ENCODE results near the gene TUT7. TPM values are rescaled to one million over a fixed set of nuclear protein-coding genes. Genes with fewer than 3 reads are reported as not detected.

The TUT7 gene
- total RNA-seq, 1 donor from 2014 or later = 24.5 TPM

- Mint-ChIP-seq H3K36me3 (ENCODE audit: insufficient read depth) (peaks cover 4% of the 10 kb centered on the region), H3K9me3 (ENCODE audit: low read depth) (no peaks in the 10 kb centered on the region), H3K27me3 (peaks cover 4% of the 10 kb centered on the region), H3K4me1 (ENCODE audit: low read depth) (peaks cover 14% of the 10 kb centered on the region), H3K4me3 (ENCODE audit: low read depth) (no peak overlapping the region), H3K27ac (no peak overlapping the region)
- no peak for DNase-seq (ENCODE audit: low spot score, unreplicated experiment)
- TF ChIP-seq CTCF (IDR thresholded peaks at IDR 0.05; ENCODE audit: unreplicated experiment) = no peak
These were observed 3.0 kb upstream of the TUT7 start for GRCh38 chr9:86356871-86357866.

GRCh38 chr9:86355814-86356213 is 1.6 kb upstream of the TUT7 start:
- DNase-seq (ENCODE audit: low spot score, unreplicated experiment) = no peak
- Mint-ChIP-seq H3K27ac (no peak overlapping the region), H3K27me3 (peaks cover 4% of the 10 kb centered on the region), H3K9me3 (ENCODE audit: low read depth) (no peaks in the 10 kb centered on the region), H3K4me3 (ENCODE audit: low read depth) (no peak overlapping the region), H3K36me3 (ENCODE audit: insufficient read depth) (peaks cover 6% of the 10 kb centered on the region), H3K4me1 (ENCODE audit: low read depth) (peaks cover 19% of the 10 kb centered on the region)
- no peak for TF ChIP-seq CTCF (IDR thresholded peaks at IDR 0.05; ENCODE audit: unreplicated experiment)

DNA sequence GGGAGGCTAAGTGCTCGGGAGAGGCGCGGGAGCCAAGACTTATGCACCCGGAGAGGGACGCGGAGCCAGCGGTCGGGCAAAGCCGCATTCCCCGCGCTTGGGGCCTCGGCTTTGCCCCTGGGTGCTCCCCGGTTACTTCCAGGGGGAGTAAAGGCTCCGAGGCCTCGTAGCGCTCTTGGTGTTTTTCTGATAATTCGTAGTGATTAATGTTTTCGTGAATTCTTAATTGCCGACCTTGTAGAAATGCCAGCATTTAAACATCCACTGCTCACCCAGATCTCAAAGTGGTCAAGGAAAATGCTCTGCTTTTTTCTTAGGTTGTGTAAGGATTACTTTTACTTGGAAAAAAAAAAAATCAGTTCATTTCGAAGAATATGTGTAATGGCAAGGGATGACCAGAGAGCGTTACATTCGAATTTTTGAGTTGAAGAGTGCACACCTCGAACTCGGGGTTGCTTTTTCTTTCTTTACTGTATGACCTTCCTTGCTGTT is 654 bp upstream of the TUT7 start:
- Mint-ChIP-seq H3K27ac (peak overlapping the region; percentile 91), H3K27me3 (peaks cover 4% of the 10 kb centered on the region), H3K36me3 (ENCODE audit: insufficient read depth) (peaks cover 6% of the 10 kb centered on the region), H3K9me3 (ENCODE audit: low read depth) (no peaks in the 10 kb centered on the region), H3K4me3 (ENCODE audit: low read depth) (peak overlapping the region; percentile 91), H3K4me1 (ENCODE audit: low read depth) (peaks cover 18% of the 10 kb centered on the region)
- TF ChIP-seq CTCF (IDR thresholded peaks at IDR 0.05; ENCODE audit: unreplicated experiment) = peak; percentile 19
- DNase-seq (ENCODE audit: low spot score, unreplicated experiment) = no peak

GRCh38 chr9:86353655-86354010 is 577 bp downstream of the TUT7 start:
- Mint-ChIP-seq H3K4me1 (ENCODE audit: low read depth) (peaks cover 18% of the 10 kb centered on the region), H3K9me3 (ENCODE audit: low read depth) (no peaks in the 10 kb centered on the region), H3K36me3 (ENCODE audit: insufficient read depth) (peaks cover 8% of the 10 kb centered on the region), H3K27ac (peak overlapping the region; percentile 94), H3K4me3 (ENCODE audit: low read depth) (peak overlapping the region; percentile 91), H3K27me3 (peaks cover 4% of the 10 kb centered on the region)
- no peak for DNase-seq (ENCODE audit: low spot score, unreplicated experiment)
- no peak for TF ChIP-seq CTCF (IDR thresholded peaks at IDR 0.05; ENCODE audit: unreplicated experiment)

DNA sequence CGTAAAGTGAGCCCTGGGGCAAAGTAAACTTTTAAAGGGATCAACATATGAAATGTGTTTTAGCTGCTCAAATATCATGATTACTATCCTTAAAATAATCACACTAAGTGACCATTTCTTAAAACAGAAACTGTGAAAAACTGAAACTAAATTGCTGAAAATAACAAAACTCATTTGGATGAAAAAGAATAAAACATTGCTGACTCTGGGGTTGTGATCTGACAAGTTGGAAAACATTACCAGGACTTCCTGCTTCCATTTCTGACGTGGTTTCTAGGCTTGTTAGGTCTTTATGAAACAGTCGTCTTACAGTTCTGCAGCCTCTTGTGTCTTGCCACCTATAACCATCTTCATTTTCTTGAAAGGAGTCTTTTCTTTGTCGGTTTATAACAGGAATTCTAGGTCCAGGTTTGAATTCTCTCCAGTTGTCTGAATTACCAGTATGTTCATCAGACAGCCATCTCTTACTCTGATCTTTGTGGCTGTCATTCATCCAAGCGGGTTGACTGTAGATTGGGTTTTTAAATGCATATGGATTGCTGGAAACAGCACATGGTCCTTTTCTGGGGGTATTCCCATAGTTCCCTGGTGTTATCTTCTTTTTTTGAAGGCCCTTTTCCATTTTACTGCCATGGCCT is 1.7 kb downstream of the TUT7 start:
- DNase-seq (ENCODE audit: low spot score, unreplicated experiment) = no peak
- TF ChIP-seq CTCF (IDR thresholded peaks at IDR 0.05; ENCODE audit: unreplicated experiment) = no peak
- H3K36me3 Mint-ChIP-seq (ENCODE audit: insufficient read depth) = peaks cover 9% of the 10 kb centered on the region
- no peaks in the 10 kb centered on the region for H3K9me3 Mint-ChIP-seq (ENCODE audit: low read depth)
- H3K4me3 Mint-ChIP-seq (ENCODE audit: low read depth) = peak overlapping the region; percentile 43
- H3K27ac Mint-ChIP-seq = no peak overlapping the region
- peaks cover 18% of the 10 kb centered on the region for H3K4me1 Mint-ChIP-seq (ENCODE audit: low read depth)
- H3K27me3 Mint-ChIP-seq = peaks cover 3% of the 10 kb centered on the region

Data from progenitor cell of endocrine pancreas (in vitro differentiated cells).